HepG2 (cell line): Measurements from ENCODE around the gene VIPR1. TPM values are rescaled to one million over a fixed set of nuclear protein-coding genes. Genes with fewer than 3 reads are reported as not detected.

Experiments used
- ATAC-seq: fragments of 200-7000 bp; cut with Tn5 transposase; 3 replicates; pipeline ENCODE4 v1.9.1; 2020; ENCODE audit warnings: mild to moderate bottlenecking, moderate library complexity
- BruUV-seq: library from RNA; stranded (reverse); fragments of 400-500 nt; replicated peaks from 2 replicates; lab custom pipeline; 2021; lab: Mats Ljungman, UMichigan
- CTCF ChIA-PET: fragments of 300-600 bp; formaldehyde crosslinking; extraction: SDS; loops from one replicate; lab custom pipeline; 2021; ENCODE audit warnings: low total read pairs, inconsistent platforms, low intra/inter-chr PET ratio; lab: Yijun Ruan, JAX
- POLR2A ChIA-PET: fragments of 350-600 bp; sonication (Branson Sonifier 250); formaldehyde crosslinking; loops from one replicate; lab custom pipeline; 2020; ENCODE audit warnings: antibody characterized with exemption, inconsistent platforms; lab: Yijun Ruan, JAX
- DNase-seq: peaks from one replicate; pipeline ENCODE4 v3.0.0-alpha.2; 2015; ENCODE audit warnings: low spot score
- FAIRE-seq: peaks from 3 replicates; lab custom pipeline; 2011; peaks lifted over from hg19 to GRCh38; lab: Jason Lieb, UNC
- H2AFZ ChIP-seq: one replicate; pipeline ENCODE4 v1.6.1; 2011; ENCODE audit warnings: low read length, inconsistent platforms
- H3K27ac ChIP-seq: fragments of 300-600 bp; 3 replicates; pipeline ENCODE4 v1.8.0; 2011; ENCODE audit warnings: mixed run types, mild to moderate bottlenecking, mixed read lengths, low read length, inconsistent platforms; ENCODE audit not compliant: insufficient read depth; ENCODE audit errors: extremely low read length
- H3K27me3 ChIP-seq, 2 experiments: fragments of 200-600 bp in 1 of 2; 2 replicates in 1 of 2; 3 replicates in 1 of 2; pipeline versions ENCODE4 v1.6.0 to v1.8.0; 2011; ENCODE audit warnings: low read length in 2 of 2, mild to moderate bottlenecking in 2 of 2, moderate library complexity in 2 of 2, inconsistent platforms in 1 of 2; ENCODE audit not compliant: insufficient read depth in 2 of 2, control insufficient read depth in 1 of 2
- H3K36me3 ChIP-seq, 2 experiments: fragments of 200-600 bp in 1 of 2; replicated peaks in 1 of 2; 2 replicates in 1 of 2; 3 replicates in 1 of 2; pipeline versions ENCODE4 v1.5.1 to v1.8.0; 2011; ENCODE audit warnings: low read length in 2 of 2, inconsistent platforms in 1 of 2; ENCODE audit not compliant: insufficient read depth in 2 of 2, control insufficient read depth in 1 of 2
- H3K4me1 ChIP-seq: 2 replicates; pipeline ENCODE4 v1.5.1; 2012; ENCODE audit warnings: low read length, inconsistent platforms; ENCODE audit not compliant: insufficient read depth
- H3K4me2 ChIP-seq: 2 replicates; pipeline ENCODE4 v1.6.0; 2011; ENCODE audit warnings: low read depth, low read length, inconsistent platforms
- H3K4me3 ChIP-seq, 3 experiments: fragments of 200-600 bp in 1 of 3; sonication (generic), shearing (Covaris generic) in 1 of 3; replicated peaks in 1 of 3; 2 replicates each; pipeline ENCODE4 v1.5.1; 2011 to 2016; ENCODE audit warnings: low read length in 3 of 3, inconsistent platforms in 2 of 3, low read depth in 2 of 3, mild to moderate bottlenecking in 2 of 3, control low read depth in 1 of 3, mixed read lengths in 1 of 3; ENCODE audit not compliant: insufficient read depth in 1 of 3
- H3K79me2 ChIP-seq: one replicate; pipeline ENCODE4 v1.6.1; 2011; ENCODE audit warnings: low read length, inconsistent platforms; ENCODE audit not compliant: insufficient read depth
- H3K9ac ChIP-seq: 2 replicates; pipeline ENCODE4 v1.6.0; 2011; ENCODE audit warnings: mild to moderate bottlenecking, low read depth, low read length, inconsistent platforms; ENCODE audit not compliant: insufficient read depth
- H3K9me3 ChIP-seq: 2 replicates; pipeline ENCODE4 v1.5.1; 2012; ENCODE audit warnings: mild to moderate bottlenecking, low read length
- H4K20me1 ChIP-seq: 2 replicates; pipeline ENCODE4 v1.6.0; 2011; ENCODE audit warnings: inconsistent platforms, mild to moderate bottlenecking, low read length, moderate library complexity; ENCODE audit not compliant: insufficient read depth
- ATF7 ChIP-seq, 2 experiments: fragments of 450-650 bp in 1 of 2; sonication (generic) in 1 of 2; formaldehyde crosslinking in 1 of 2; IDR thresholded peaks; 2 replicates each; pipeline versions ENCODE4 v1.4.0 to v1.6.1; 2016 to 2020; ENCODE audit warnings: antibody characterized with exemption in 1 of 2, mild to moderate bottlenecking in 1 of 2, missing genetic modification reagents in 1 of 2
- HOXA9 ChIP-seq: sonication (generic); formaldehyde crosslinking; IDR thresholded peaks from 2 replicates; pipeline ENCODE4 v1.8.1; 2022; ENCODE audit warnings: missing genetic modification reagents, mild to moderate bottlenecking, moderate library complexity, borderline replicate concordance
- KDM4B ChIP-seq: sonication (generic); formaldehyde crosslinking; IDR thresholded peaks from 2 replicates; pipeline ENCODE4 v1.4.0; 2020; ENCODE audit warnings: missing genetic modification reagents
- MNT ChIP-seq: fragments of 450-650 bp; IDR thresholded peaks from 2 replicates; pipeline ENCODE4 v1.6.1; 2016
- POLR2G ChIP-seq: fragments of 200-400 bp; formaldehyde crosslinking; IDR thresholded peaks from 2 replicates; pipeline ENCODE4 v1.6.1; 2018; ENCODE audit warnings: mild to moderate bottlenecking, low read depth, low read length, moderate library complexity
- TEAD2 ChIP-seq: sonication (generic); formaldehyde crosslinking; IDR thresholded peaks from 2 replicates; pipeline ENCODE4 v1.9.0; 2021; ENCODE audit warnings: missing genetic modification reagents
- ZNF510 ChIP-seq: sonication (generic); formaldehyde crosslinking; IDR thresholded peaks from 2 replicates; pipeline ENCODE4 v1.4.0; 2020; ENCODE audit warnings: low read depth, mild to moderate bottlenecking, missing genetic modification reagents
- in situ Hi-C: cut with HindIII; loops from 2 replicates; pipeline ENCODE4 v1.10.0; 2017; ENCODE audit warnings: low pct_unique_long_range_greater_than_20kb; ENCODE audit not compliant: extremely low pct_ligation_motif_present
- intact Hi-C: fragments of 100-400 bp; cut with micrococcal nuclease; formaldehyde crosslinking; loops from one replicate; pipeline ENCODE4 v1.10.0; 2022; ENCODE audit not compliant: unreplicated experiment
- polyA plus RNA-seq, 8 experiments: library from polyadenylated mRNA; depleted of rRNA in 3 of 8; stranded (reverse) in 7 of 8; unstranded in 1 of 8; fragments of >200 nt; fragmentation: Illumina TruSeq in 4 of 8; extraction: Trizol in 4 of 8; gene quantifications; 2 replicates each; pipeline versions ENCODE4 v1.2.1 to v1.2.3, GENCODE V29; 2011 to 2016; ENCODE audit warnings: low read depth in 4 of 8, missing spikeins in 1 of 8, mixed read lengths in 1 of 8; ENCODE audit not compliant: insufficient read depth in 1 of 8
- total RNA-seq, 5 experiments: library from RNA; depleted of rRNA; stranded (reverse); fragments of >200 nt; fragmentation: Illumina TruSeq; extraction: Trizol; gene quantifications; 2 replicates each; pipeline ENCODE4 v1.2.3, GENCODE V29; 2016; ENCODE audit warnings: low read depth in 1 of 5
- TF ChIP-seq, protein P1 (sequence below): sonication (generic); formaldehyde crosslinking; IDR thresholded peaks from 2 replicates; pipeline ENCODE4 v1.4.0; 2020; ENCODE audit warnings: missing genetic modification reagents, borderline replicate concordance

VIPR1 gene
- total and polyA plus RNA-seq, 2 of the 13 experiments (the other 11 are each of a cell fraction or from before 2014, with no cell fraction given), result 0.04 to 0.11 TPM

DNA sequence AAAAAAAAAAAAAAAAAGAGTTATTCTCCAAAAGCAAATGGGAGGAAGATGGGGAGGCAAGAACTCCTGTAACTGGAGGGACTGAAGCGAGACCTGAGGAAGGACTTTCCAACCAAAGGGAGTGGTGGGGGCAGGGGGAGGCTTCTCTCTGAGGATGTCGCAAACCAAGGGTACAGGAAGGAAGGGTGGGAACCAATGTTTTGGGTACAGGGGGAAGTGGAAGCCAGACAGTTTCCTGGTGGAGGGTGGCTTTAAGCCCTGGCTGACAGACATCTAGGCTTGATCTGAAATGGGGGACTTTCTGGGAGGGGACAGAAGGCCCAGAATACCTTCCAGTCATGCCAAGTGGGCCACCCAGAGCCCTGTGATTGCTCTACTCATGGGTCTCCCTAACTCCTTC, 27.0 kb downstream of the VIPR1 start (continued):
- TF ChIP-seq POLR2G, result no peak

DNA sequence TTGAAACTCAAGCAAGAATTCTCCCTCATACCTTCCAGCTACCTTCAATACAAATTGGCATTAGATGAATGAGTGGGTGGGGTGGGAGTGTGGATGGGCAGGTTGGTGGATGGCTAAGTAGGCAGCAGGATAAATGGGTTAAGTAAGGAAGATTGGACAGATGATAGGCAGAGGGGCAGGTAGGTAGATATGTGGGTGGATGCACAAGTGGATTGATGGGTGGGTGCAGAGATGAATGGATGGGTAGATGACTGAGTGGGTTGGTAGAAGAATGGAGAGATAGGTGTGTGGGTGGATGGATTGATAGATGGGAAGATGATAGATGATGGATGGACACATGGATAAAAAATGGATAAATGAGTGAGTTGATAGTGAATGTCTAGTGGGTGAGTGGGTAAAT, 27.6 kb downstream of the VIPR1 start:
- POLR2A ChIA-PET, result no interaction called here
- ATAC-seq (no peak), FAIRE-seq (no peak), DNase-seq (no peak)
- no TSS peak for BruUV-seq
- no peak overlapping the region for H2AFZ ChIP-seq
- H3K27ac ChIP-seq, result no peak overlapping the region
- intact Hi-C loops (no loop called here), in situ Hi-C loops (loop anchor here (10.0 kb wide), 1 partner anchor 305 kb away; no protein-coding TSS in a partner anchor)
- CTCF ChIA-PET, result no interaction called here
- TF ChIP-seq HOXA9 (CRISPR knock-in tag) (no peak), ZNF510 (CRISPR knock-in tag) (no peak), KDM4B (CRISPR knock-in tag) (no peak), MNT (no peak), ATF7 (IDR thresholded peaks at IDR 0.05) (no peak), ATF7 (CRISPR knock-in tag; IDR thresholded peaks at IDR 0.05) (no peak), POLR2G (no peak), TEAD2 (no peak)
- TF ChIP-seq, protein P1, sequence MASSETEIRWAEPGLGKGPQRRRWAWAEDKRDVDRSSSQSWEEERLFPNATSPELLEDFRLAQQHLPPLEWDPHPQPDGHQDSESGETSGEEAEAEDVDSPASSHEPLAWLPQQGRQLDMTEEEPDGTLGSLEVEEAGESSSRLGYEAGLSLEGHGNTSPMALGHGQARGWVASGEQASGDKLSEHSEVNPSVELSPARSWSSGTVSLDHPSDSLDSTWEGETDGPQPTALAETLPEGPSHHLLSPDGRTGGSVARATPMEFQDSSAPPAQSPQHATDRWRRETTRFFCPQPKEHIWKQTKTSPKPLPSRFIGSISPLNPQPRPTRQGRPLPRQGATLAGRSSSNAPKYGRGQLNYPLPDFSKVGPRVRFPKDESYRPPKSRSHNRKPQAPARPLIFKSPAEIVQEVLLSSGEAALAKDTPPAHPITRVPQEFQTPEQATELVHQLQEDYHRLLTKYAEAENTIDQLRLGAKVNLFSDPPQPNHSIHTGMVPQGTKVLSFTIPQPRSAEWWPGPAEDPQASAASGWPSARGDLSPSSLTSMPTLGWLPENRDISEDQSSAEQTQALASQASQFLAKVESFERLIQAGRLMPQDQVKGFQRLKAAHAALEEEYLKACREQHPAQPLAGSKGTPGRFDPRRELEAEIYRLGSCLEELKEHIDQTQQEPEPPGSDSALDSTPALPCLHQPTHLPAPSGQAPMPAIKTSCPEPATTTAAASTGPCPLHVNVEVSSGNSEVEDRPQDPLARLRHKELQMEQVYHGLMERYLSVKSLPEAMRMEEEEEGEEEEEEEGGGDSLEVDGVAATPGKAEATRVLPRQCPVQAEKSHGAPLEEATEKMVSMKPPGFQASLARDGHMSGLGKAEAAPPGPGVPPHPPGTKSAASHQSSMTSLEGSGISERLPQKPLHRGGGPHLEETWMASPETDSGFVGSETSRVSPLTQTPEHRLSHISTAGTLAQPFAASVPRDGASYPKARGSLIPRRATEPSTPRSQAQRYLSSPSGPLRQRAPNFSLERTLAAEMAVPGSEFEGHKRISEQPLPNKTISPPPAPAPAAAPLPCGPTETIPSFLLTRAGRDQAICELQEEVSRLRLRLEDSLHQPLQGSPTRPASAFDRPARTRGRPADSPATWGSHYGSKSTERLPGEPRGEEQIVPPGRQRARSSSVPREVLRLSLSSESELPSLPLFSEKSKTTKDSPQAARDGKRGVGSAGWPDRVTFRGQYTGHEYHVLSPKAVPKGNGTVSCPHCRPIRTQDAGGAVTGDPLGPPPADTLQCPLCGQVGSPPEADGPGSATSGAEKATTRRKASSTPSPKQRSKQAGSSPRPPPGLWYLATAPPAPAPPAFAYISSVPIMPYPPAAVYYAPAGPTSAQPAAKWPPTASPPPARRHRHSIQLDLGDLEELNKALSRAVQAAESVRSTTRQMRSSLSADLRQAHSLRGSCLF, result no peak
- H3K4me3 ChIP-seq, result no peak overlapping the region
- peaks cover 2 to 5% of the 10 kb centered on the region in 2 experiments; a peak in 2 of 5 replicates for H3K27me3 ChIP-seq
- no peaks in the 10 kb centered on the region for H4K20me1 ChIP-seq
- H3K4me2 ChIP-seq, result no peak overlapping the region
- no peaks in the 10 kb centered on the region for H3K9me3 ChIP-seq
- no peaks in the 10 kb centered on the region for H3K4me1 ChIP-seq
- H3K9ac ChIP-seq, result no peak overlapping the region
- H3K36me3 ChIP-seq, result no peaks in the 10 kb centered on the region
- H3K79me2 ChIP-seq, result no peaks in the 10 kb centered on the region
